SK-N-SH treated with all-trans-retinoic acid at 6 μM for 48 hours (cell line): ENCODE results near the gene KPNA6.

Experiments used
- ARNTL ChIP-seq: fragments of 450-650 bp; formaldehyde crosslinking; IDR thresholded peaks from 2 replicates; pipeline ENCODE4 v1.5.0; 2020; ENCODE audit warnings: low read depth, mild to moderate bottlenecking, moderate library complexity, borderline replicate concordance
- CREB5 ChIP-seq: fragments of 250-450 bp; sonication (Bioruptor Pico); IDR thresholded peaks from 2 replicates; pipeline ENCODE4 v1.5.1; 2020; ENCODE audit warnings: low read depth, mild to moderate bottlenecking, moderate library complexity
- CSDC2 ChIP-seq: fragments of 250-450 bp; sonication (Bioruptor Pico); IDR thresholded peaks from 2 replicates; pipeline ENCODE4 v1.5.0; 2020; ENCODE audit warnings: mild to moderate bottlenecking, moderate library complexity
- CSRNP3 ChIP-seq: fragments of 250-450 bp; sonication (Bioruptor Pico); IDR thresholded peaks from 2 replicates; pipeline ENCODE4 v1.5.1; 2021; ENCODE audit warnings: mild to moderate bottlenecking, moderate library complexity
- ISL1 ChIP-seq: fragments of 250-450 bp; sonication (Bioruptor Pico); IDR thresholded peaks from 2 replicates; pipeline ENCODE4 v2.1.2; 2022; ENCODE audit warnings: mild to moderate bottlenecking, moderate library complexity
- PATZ1 ChIP-seq: fragments of 250-450 bp; sonication (Bioruptor Pico); IDR thresholded peaks from 2 replicates; pipeline ENCODE4 v1.8.0; 2020; ENCODE audit warnings: mild to moderate bottlenecking, moderate library complexity, borderline replicate concordance
- RARB ChIP-seq: fragments of 250-450 bp; sonication (Bioruptor Pico); IDR thresholded peaks from 2 replicates; pipeline ENCODE4 v1.8.0; 2021; ENCODE audit warnings: mild to moderate bottlenecking, moderate library complexity
- SNAI2 ChIP-seq: fragments of 250-450 bp; sonication (Bioruptor Pico); IDR thresholded peaks from 2 replicates; pipeline ENCODE4 v1.5.0; 2020; ENCODE audit warnings: mild to moderate bottlenecking, moderate library complexity
- TOX ChIP-seq: fragments of 250-450 bp; sonication (Bioruptor Pico); IDR thresholded peaks from 2 replicates; pipeline ENCODE4 v1.8.0; 2021; ENCODE audit warnings: mild to moderate bottlenecking, moderate library complexity, borderline replicate concordance
- TSHZ2 ChIP-seq: fragments of 250-450 bp; sonication (Bioruptor Pico); IDR thresholded peaks from 2 replicates; pipeline ENCODE4 v1.5.0; 2020; ENCODE audit warnings: mild to moderate bottlenecking, moderate library complexity
- ZC3H10 ChIP-seq: fragments of 250-450 bp; sonication (Bioruptor Pico); IDR thresholded peaks from 2 replicates; pipeline ENCODE4 v1.5.1; 2021; ENCODE audit warnings: mild to moderate bottlenecking, moderate library complexity
- ZFP3 ChIP-seq: fragments of 250-450 bp; sonication (Bioruptor Pico); IDR thresholded peaks from 2 replicates; pipeline ENCODE4 v1.5.0; 2020; ENCODE audit warnings: mild to moderate bottlenecking, moderate library complexity
- ZFP30 ChIP-seq: fragments of 450-650 bp; formaldehyde crosslinking; IDR thresholded peaks from 2 replicates; pipeline ENCODE4 v1.5.0; 2022; ENCODE audit warnings: mild to moderate bottlenecking, moderate library complexity
- ZNF70 ChIP-seq: fragments of 450-650 bp; formaldehyde crosslinking; IDR thresholded peaks from 2 replicates; pipeline ENCODE4 v1.5.0; 2020; ENCODE audit warnings: mild to moderate bottlenecking, moderate library complexity

- no peak for TF ChIP-seq ARNTL (CRISPR knock-in tag)
- TF ChIP-seq CSDC2 = no peak
- TF ChIP-seq TSHZ2 (CRISPR knock-in tag) = no peak
- TF ChIP-seq CSRNP3 (CRISPR knock-in tag) = no peak
- no peak for TF ChIP-seq SNAI2 (CRISPR knock-in tag)
- TF ChIP-seq CREB5 (CRISPR knock-in tag) = no peak
- TF ChIP-seq ISL1 = no peak
- TF ChIP-seq ZFP30 (CRISPR knock-in tag) = no peak
- no peak for TF ChIP-seq PATZ1 (CRISPR knock-in tag)
- TF ChIP-seq ZC3H10 = no peak
- no peak for TF ChIP-seq ZNF70 (CRISPR knock-in tag)
- TF ChIP-seq RARB (CRISPR knock-in tag) = no peak
- TF ChIP-seq ZFP3 = no peak
- TF ChIP-seq TOX = no peak
Observed at GRCh38 chr1:32172621-32173245, 64.9 kb downstream of the KPNA6 start.
